Measurements from ENCODE around the gene CEP112.

GRCh38 chr17:66138120-66138519 lies 53.8 kb downstream of the CEP112 start:
- TF ChIP-seq, protein P1, sequence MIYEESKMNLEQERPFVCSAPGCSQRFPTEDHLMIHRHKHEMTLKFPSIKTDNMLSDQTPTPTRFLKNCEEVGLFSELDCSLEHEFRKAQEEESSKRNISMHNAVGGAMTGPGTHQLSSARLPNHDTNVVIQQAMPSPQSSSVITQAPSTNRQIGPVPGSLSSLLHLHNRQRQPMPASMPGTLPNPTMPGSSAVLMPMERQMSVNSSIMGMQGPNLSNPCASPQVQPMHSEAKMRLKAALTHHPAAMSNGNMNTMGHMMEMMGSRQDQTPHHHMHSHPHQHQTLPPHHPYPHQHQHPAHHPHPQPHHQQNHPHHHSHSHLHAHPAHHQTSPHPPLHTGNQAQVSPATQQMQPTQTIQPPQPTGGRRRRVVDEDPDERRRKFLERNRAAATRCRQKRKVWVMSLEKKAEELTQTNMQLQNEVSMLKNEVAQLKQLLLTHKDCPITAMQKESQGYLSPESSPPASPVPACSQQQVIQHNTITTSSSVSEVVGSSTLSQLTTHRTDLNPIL (CRISPR knock-in tag; IDR thresholded peaks at IDR 0.05; ENCODE audit: low read depth) = no peak
- TF ChIP-seq CSRNP3 (CRISPR knock-in tag; IDR thresholded peaks at IDR 0.05) = no peak
- no peak for TF ChIP-seq ESRRG (CRISPR knock-in tag; IDR thresholded peaks at IDR 0.05)
- TF ChIP-seq, protein P2, sequence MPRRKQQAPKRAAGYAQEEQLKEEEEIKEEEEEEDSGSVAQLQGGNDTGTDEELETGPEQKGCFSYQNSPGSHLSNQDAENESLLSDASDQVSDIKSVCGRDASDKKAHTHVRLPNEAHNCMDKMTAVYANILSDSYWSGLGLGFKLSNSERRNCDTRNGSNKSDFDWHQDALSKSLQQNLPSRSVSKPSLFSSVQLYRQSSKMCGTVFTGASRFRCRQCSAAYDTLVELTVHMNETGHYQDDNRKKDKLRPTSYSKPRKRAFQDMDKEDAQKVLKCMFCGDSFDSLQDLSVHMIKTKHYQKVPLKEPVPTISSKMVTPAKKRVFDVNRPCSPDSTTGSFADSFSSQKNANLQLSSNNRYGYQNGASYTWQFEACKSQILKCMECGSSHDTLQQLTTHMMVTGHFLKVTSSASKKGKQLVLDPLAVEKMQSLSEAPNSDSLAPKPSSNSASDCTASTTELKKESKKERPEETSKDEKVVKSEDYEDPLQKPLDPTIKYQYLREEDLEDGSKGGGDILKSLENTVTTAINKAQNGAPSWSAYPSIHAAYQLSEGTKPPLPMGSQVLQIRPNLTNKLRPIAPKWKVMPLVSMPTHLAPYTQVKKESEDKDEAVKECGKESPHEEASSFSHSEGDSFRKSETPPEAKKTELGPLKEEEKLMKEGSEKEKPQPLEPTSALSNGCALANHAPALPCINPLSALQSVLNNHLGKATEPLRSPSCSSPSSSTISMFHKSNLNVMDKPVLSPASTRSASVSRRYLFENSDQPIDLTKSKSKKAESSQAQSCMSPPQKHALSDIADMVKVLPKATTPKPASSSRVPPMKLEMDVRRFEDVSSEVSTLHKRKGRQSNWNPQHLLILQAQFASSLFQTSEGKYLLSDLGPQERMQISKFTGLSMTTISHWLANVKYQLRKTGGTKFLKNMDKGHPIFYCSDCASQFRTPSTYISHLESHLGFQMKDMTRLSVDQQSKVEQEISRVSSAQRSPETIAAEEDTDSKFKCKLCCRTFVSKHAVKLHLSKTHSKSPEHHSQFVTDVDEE (CRISPR knock-in tag; IDR thresholded peaks at IDR 0.05) = no peak
